Measurements from ENCODE around the gene NR2E1.

The NR2E1 gene

DNA sequence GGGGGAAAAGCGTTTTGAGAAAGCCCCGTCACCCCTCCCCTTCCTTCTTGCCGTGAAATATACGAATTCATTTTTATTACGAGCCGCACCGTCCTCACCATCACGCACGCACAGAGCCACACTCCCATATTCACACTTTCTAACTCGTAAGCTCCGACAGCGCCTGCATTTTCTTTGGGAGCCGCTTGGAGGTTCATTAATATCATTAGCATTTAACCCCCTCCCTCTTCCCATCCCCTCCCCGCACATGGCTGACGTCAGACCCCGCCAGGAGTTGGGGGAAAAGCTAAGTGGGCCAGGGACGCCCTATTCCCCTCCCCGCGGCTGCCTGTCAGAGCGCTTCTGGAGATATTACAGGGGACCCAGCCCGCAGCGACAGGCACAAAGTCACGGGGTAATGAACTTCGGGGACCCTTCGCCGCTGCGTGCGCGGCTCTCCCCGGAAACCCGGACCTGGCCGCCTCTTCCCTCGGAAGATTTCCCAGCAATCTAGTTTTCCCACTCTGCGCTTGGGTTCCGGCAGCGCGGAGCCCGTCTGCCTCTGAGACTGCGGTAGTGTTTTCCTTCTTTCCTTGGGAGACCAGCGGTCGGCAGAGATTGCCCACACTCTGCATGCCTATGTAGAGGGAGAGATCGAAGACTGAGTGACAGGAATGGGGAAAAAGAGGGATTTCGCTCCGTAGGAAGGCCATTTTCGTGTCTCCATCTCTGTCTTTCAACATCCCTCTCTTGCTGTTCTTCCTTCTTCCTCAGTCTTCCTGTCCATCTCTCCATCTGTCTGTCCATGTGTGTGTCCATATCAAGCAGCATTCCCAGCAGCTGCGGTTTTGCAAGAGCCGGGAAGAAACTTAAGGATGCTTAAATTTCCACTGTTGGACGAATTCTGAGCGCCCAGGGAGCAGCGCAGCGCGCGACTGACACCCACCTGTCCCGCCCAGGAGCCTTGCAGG, at the start of gene NR2E1:
NR2E1 (plus strand) TSS at position 309 of the 950 bp plus-strand sequence. CDS start 744 bp downstream, outside the sequence.
- no peak for DNase-seq (ENCODE audit: low read depth)

DNA sequence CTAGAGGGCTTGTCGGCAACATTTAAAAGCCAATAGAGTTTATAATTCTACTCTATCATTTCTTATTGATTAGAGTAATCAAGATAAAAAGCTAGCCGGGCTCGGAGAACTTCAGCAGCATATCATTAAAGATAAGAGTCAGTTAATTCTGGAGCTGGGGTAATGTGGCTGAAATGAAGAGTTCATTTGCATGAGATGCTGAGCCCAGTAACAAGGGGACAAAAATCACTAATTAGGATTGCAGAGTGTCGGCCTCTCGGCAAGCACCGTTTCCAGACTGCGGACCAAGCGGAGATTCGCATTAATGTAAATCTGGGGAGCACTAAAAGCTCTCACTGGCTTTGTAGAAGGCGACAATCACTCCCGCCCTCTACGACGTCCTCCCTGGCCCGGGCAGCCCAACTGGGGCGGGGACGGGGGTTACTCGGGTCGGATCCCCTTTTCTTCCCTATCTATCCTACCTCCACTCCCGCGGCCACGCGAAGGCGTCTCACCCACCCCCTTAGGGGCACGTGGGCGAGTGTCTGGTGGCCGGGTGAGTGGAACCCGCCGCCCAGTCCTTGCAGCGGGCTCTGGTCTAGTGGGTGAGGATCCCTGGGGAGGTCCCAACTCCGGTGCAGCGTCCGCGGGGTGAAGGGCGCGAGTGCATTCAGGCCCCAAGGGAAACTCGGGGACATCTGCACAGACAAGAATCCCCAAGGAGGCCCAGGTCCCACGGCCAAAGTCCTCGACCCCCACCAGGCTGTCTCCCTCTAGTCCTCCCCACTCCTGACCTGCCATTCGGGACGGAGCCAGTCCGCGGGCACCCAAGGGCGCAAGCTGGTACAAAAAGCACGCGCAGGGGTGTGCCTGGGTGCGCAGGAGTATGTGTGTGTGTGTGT, 49.0 kb upstream of the NR2E1 start:
- no peak for DNase-seq (ENCODE audit: low read depth)

- no peak for DNase-seq (ENCODE audit: low read depth)
Observed at GRCh38 chr6:108117427-108118358, 48.1 kb upstream of the NR2E1 start.

- no peak for DNase-seq (ENCODE audit: low read depth)
Observed at GRCh38 chr6:108118359-108118724, 47.5 kb upstream of the NR2E1 start.

DNA sequence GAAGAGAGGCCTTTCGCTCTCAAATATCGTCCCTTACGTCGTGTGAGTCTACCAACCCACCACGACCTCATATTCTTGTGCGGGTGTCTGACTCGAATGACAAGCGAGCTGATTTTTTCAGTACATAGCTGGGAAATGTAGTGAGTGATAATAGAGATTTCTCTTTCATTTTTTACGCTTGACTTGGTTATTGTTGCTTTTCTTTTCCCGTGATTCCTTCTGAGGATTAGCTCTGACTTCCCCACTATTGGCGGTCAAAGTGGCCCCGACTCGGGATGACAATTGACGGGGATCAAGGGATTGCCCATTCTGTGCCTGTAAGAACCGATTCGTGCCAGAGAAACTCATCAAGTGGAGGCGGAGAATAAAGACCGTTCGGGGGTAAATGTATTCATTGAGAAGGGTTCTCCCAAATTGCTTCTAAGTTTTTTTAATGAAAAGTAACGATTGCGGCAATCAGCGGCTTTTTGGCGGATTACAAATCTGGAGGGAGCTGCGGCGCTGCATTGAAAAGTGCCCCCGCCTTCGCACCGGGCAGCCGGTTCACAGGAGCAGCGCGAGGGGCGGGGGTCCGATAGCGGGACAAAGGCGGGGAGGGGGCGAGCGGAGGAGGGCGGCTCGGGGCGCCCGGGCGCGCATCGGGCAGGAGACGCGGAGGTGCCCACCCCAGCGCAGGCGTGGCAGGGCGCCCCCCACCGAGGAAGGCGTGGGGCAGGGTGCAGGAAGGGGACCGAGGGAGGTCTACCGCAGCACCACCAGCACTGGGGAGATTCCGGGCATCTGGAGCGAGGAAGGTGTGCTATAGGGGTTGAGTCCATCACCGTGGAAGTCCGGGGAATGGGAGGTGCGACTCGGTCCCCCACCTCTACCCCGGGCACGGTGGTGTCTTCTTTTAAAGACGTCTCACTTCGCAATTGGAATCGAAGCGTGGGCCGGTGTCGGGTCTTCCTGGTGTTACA, 46.7 kb upstream of the NR2E1 start:
- DNase-seq (ENCODE audit: low read depth), result no peak

GRCh38 chr6:108119769-108120141, 46.1 kb upstream of the NR2E1 start:
- no peak for DNase-seq (ENCODE audit: low read depth)

DNA sequence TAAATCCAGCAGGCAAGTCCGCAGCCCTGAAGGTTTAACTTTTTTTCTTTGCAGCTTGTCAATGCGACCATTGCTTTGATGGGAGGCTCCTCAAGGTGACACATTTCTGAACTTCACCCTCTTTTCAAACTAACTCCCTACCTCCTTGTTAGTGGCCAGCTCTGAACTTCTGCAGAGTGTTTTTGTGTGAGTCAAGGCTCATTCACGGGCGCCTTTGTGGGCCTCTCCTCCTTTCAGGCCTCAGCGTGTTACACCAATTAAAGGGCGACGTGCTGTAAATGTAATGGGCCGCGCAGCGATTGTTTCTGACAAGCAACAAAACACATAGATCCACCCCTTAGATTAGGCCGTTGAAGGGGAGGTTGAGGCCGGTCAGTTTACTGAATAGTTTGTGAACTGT, 45.5 kb upstream of the NR2E1 start:
- no peak for DNase-seq (ENCODE audit: low read depth)

DNA sequence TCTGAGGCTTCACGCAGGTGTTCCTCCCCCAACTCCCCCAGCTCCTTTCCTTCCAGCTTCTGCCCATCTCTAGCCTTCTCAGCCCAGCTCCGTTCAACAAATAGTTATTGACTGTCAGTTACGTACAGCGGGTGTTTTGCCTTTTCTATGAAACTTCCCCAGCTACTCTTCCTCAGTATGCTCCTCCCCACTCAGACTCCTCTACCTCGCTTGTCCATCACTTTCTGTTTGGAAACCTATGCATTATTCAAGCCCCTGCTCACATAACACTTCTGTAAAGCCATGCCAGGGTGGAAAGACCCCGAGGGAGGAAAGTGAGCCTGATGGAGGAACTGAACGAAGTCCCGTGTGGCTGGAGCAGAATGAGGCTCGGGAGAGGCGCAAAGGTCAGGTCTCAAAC, 44.2 kb upstream of the NR2E1 start:
- DNase-seq (ENCODE audit: low read depth), result no peak

- no peak for DNase-seq (ENCODE audit: low read depth)
Observed at GRCh38 chr6:108123481-108123929, 42.3 kb upstream of the NR2E1 start.

GRCh38 chr6:108123946-108124345, 41.9 kb upstream of the NR2E1 start:
- no peak for DNase-seq (ENCODE audit: low read depth)

- no peak for DNase-seq (ENCODE audit: low read depth)
Observed at GRCh38 chr6:108127056-108127455, 38.8 kb upstream of the NR2E1 start.

DNA sequence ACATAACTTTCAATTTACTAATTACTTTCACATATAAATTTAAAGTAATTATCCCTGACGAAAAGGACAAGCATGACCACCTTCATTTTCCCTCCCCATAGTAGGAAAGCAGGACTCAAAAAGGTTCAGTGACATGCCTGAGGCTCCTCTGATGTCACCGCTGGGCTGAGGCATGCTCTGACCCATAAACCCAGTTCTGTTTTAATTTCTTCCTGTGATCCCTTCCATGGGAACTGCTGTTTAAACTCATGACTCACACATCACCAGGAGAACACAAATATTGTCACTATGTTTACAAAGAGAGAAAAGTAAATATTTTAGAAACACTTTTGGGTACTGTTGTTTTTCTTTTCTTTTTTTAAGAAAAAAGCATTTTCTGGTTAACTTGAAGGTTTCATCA, 38.0 kb upstream of the NR2E1 start:
- DNase-seq (ENCODE audit: low read depth), result no peak

- no peak for DNase-seq (ENCODE audit: low read depth)
Observed at GRCh38 chr6:108130262-108130661, 35.6 kb upstream of the NR2E1 start.

GRCh38 chr6:108132863-108133262, 33.0 kb upstream of the NR2E1 start:
- DNase-seq (ENCODE audit: low read depth), result no peak

DNA sequence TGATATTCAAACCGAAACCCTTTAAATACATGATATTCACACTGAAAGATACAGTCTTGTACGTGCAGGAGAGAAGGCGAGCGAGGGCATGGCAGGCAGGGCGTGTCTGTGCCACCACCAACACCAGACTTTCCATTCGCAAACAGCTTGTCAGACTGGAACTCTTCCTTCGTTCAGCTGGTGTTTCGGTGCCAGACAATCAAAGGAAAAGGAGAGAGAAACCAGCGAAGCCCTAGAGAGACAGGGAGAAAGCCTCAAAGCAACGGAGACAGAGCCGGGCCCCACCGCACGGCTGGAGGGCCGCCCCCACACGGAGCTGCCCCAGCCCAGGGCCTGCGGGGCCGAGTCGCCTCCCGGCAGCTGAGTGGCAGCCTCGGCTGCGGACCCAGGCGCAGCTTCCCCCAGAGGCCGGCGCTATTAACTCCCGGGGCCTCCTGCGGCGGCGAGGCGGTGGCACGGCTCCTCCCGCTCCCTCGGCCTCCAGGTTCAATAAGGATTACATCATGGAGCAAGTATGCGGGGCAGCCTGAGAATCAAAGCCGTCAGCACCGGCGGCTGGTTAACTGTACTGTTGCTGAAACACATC, 32.1 kb upstream of the NR2E1 start:
- DNase-seq (ENCODE audit: low read depth), result peak; percentile 75

DNA sequence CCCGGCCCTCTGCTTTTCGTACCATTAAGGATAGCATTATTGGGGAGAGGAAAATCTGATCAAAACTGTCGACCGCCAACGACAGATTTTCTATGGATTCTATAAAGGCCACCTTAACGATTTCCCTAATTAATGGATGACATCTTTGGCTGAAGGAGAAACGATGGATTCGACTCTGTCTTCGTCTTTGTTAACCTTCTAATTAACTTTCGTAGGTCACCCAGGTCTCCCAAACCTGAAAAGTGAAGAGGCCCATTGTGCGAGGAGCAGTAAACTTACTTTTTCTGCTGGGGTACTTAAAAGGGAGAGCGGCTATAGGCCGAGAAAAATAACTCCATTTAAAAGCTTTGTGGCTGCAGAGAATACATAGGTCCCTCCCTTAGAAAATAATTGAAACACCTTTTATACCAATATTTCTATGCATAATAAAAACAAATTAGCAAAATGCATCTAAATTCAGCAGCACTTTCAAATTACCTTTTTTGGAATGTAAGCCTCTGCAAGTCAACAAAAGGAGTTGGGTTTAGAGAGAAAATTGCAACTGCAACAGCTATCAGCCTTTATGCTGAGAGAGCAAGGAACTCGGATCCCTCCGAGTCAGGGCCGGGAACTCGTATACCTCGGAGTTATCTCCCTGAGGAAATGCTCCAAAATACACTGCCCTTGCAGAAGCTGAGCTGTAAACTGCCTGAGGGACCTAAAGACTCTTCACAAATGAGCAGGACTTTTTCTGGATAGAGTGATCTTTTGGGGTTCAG, 31.4 kb upstream of the NR2E1 start:
- DNase-seq (ENCODE audit: low read depth), result no peak

DNA sequence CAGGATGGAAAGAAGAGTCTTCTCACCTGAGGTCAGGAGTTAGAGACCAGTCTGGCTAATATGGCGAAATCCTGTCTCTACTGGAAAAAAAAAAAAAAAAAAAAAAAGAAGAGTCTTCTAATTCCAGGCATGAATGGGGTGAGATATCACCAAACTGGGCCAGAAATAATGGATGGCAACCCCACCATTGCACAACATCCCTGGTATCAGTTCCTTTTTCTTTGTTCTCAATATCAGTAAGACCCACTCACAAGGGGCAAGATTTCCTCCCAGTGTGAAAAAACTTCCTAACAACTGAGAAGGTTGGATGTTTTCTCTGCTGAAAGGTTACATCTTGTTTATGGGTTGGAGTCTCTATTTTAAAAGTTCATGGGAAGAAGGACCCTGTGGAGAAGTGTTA, 23.6 kb upstream of the NR2E1 start:
- no peak for DNase-seq (ENCODE audit: low read depth)

GRCh38 chr6:108145639-108146038, 20.2 kb upstream of the NR2E1 start:
- DNase-seq (ENCODE audit: low read depth), result no peak

GRCh38 chr6:108152446-108152845, 13.4 kb upstream of the NR2E1 start:
- no peak for DNase-seq (ENCODE audit: low read depth)
